DND-41 (cell line): Measurements from ENCODE around the gene RAI1.

Experiments used
- EZH2 ChIP-seq: IDR thresholded peaks from 3 replicates; pipeline ENCODE4 v1.6.1; 2012; ENCODE audit warnings: borderline replicate concordance, low read depth, mild to moderate bottlenecking, moderate library complexity, low read length, inconsistent platforms; ENCODE audit not compliant: severe bottlenecking
- TF ChIP-seq, protein P1 (sequence below): IDR thresholded peaks from 2 replicates; pipeline ENCODE4 v1.5.1; 2012; ENCODE audit warnings: borderline replicate concordance, low read length, moderate library complexity, mild to moderate bottlenecking; ENCODE audit not compliant: poor library complexity, severe bottlenecking; ENCODE audit errors: extremely low read depth

DNA sequence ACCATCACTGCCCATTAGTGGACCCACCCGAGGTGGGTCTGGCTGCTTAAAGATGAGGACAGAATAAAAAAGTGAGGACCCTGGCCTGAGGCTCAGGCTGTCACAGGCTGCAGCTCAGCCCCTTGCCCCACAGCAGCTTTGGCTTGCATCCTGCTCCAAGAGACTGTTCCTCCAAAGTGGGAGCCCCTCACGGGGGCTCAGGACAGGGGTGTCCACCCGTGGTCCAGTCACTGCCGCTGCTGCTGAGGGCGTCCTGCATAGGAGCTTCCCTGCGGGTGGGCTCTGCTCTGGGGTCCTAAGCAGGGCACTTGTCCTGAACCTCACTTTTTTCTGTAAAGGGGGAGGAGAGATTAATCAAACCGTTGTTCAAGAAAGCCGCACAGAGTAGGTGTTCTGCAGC, 107.7 kb downstream of the RAI1 start:
- TF ChIP-seq, protein P1, sequence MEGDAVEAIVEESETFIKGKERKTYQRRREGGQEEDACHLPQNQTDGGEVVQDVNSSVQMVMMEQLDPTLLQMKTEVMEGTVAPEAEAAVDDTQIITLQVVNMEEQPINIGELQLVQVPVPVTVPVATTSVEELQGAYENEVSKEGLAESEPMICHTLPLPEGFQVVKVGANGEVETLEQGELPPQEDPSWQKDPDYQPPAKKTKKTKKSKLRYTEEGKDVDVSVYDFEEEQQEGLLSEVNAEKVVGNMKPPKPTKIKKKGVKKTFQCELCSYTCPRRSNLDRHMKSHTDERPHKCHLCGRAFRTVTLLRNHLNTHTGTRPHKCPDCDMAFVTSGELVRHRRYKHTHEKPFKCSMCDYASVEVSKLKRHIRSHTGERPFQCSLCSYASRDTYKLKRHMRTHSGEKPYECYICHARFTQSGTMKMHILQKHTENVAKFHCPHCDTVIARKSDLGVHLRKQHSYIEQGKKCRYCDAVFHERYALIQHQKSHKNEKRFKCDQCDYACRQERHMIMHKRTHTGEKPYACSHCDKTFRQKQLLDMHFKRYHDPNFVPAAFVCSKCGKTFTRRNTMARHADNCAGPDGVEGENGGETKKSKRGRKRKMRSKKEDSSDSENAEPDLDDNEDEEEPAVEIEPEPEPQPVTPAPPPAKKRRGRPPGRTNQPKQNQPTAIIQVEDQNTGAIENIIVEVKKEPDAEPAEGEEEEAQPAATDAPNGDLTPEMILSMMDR: no peak
- no peak for TF ChIP-seq EZH2
